Measurements from ENCODE around the gene CBLB.
A peak's percentile ranks its signal among the peaks of the same experiment; 100 is the strongest.
"Not testable (repeated sequence)": the region's sequence is repeated elsewhere in the genome, so short reads cannot be mapped to it uniquely, and the experiment has no call there.

The CBLB gene

DNA sequence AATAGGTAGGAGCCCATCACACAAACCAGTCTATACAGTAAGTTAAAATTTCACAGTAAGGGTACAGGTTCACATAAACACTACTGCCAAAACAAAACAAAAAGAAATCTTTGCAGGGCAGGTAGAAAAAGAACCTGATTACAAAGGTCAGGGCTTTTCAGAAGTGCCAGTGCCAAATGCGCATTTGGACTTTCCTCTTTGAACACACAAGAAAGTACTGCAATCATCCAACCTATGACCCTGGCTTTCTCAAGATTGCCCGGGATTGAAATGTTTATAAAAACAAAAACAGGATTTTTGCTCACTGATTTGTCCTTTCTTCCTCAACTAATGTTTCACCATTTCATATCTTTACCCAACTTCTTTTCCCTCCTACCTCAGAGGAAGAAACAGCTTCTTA is 47.4 kb downstream of the CBLB start:
- peaks cover 26% of the 10 kb centered on the region for H3K4me1 ChIP-seq (ENCODE audit: control insufficient read depth, insufficient read depth, low read length)
- no peak overlapping the region for H3K4me3 ChIP-seq (ENCODE audit: low read depth, low read length)
- H3K9me3 ChIP-seq (ENCODE audit: control insufficient read depth, insufficient read depth, low read length) = no peaks in the 10 kb centered on the region
- H3K27ac ChIP-seq (ENCODE audit: low read depth, low read length) = no peak overlapping the region
- no peaks in the 10 kb centered on the region for H3K27me3 ChIP-seq (ENCODE audit: control insufficient read depth, insufficient read depth, low read length)
- no peak overlapping the region for H3K9ac ChIP-seq (ENCODE audit: low read depth, low read length)
- peaks cover 4% of the 10 kb centered on the region; the same call in 1 of the 2 replicates for H3K36me3 ChIP-seq (ENCODE audit: control insufficient read depth, insufficient read depth, low read length)

DNA sequence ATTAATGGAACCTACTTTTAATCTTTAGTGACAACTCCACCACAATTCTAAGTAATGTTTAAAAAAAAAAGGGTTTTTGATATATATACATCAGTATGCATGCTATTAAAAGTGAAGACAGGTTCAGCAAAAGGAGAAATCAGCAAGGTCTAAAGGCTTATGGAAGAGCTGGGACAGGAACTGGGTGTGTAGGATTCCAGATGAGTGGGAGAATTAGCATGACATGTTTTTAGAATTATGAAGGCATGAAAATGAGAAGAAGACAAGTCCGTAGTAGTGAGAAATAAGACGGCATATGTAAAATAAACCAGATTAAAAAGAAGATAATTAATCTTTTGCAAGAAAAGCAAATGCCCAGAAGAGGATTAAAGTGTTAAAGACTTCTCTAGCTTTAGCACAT is 52.0 kb downstream of the CBLB start:
- Histone ChIP-seq H3K9ac (ENCODE audit: low read depth, low read length) (no peak overlapping the region), H3K27me3 (ENCODE audit: control insufficient read depth, insufficient read depth, low read length) (no peaks in the 10 kb centered on the region), H3K4me3 (ENCODE audit: low read depth, low read length) (no peak overlapping the region), H3K36me3 (ENCODE audit: control insufficient read depth, insufficient read depth, low read length) (no peaks in the 10 kb centered on the region), H3K4me1 (ENCODE audit: control insufficient read depth, insufficient read depth, low read length) (peaks cover 36% of the 10 kb centered on the region), H3K9me3 (ENCODE audit: control insufficient read depth, insufficient read depth, low read length) (no peaks in the 10 kb centered on the region), H3K27ac (ENCODE audit: low read depth, low read length) (no peak overlapping the region)

DNA sequence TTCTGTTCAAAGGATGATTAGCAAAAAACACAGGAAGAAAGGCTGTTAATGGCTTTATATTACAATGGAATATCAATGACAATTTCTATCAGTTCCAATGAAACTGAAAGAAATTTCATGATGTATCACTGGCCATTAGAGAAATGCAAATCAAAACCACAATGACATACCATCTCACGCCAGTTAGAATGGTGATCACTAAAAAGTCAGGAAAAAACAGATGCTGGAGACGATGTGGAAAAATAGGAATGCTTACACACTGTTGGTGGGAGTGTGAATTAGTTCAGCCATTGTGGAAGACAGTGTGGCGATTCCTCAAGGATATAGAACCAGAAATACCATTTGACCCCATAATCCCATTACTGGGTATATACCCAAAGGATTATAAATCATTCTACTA is 53.5 kb downstream of the CBLB start:
- not testable (repeated sequence) for H3K9ac ChIP-seq (ENCODE audit: low read depth, low read length); H3K36me3 ChIP-seq (ENCODE audit: control insufficient read depth, insufficient read depth, low read length); H3K9me3 ChIP-seq (ENCODE audit: control insufficient read depth, insufficient read depth, low read length); H3K27me3 ChIP-seq (ENCODE audit: control insufficient read depth, insufficient read depth, low read length); H3K27ac ChIP-seq (ENCODE audit: low read depth, low read length); H3K4me3 ChIP-seq (ENCODE audit: low read depth, low read length)
- peaks cover 38% of the 10 kb centered on the region for H3K4me1 ChIP-seq (ENCODE audit: control insufficient read depth, insufficient read depth, low read length)

DNA sequence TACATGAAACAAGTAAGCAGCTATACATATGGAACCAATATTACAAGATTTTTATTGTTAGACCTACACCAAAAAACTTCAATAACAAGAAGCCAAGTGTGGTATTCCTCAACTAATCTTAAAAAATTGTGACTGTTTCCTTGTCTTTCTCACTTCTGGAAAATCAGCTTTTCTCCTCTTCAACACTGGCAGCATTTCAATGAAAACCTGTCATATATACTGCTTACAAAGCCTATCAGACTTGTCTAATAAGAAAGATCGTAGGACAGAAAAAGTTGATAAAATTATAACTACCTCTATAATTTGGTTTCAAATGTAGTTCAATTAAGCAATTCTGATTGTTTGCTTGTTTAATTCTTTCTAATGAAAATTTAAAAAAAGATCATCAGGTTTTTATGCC is 55.1 kb downstream of the CBLB start:
- no peaks in the 10 kb centered on the region for H3K36me3 ChIP-seq (ENCODE audit: control insufficient read depth, insufficient read depth, low read length)
- no peak overlapping the region for H3K9ac ChIP-seq (ENCODE audit: low read depth, low read length)
- no peak overlapping the region for H3K27ac ChIP-seq (ENCODE audit: low read depth, low read length)
- no peaks in the 10 kb centered on the region for H3K27me3 ChIP-seq (ENCODE audit: control insufficient read depth, insufficient read depth, low read length)
- no peak overlapping the region for H3K4me3 ChIP-seq (ENCODE audit: low read depth, low read length)
- H3K4me1 ChIP-seq (ENCODE audit: control insufficient read depth, insufficient read depth, low read length) = peaks cover 45% of the 10 kb centered on the region
- no peaks in the 10 kb centered on the region for H3K9me3 ChIP-seq (ENCODE audit: control insufficient read depth, insufficient read depth, low read length)

DNA sequence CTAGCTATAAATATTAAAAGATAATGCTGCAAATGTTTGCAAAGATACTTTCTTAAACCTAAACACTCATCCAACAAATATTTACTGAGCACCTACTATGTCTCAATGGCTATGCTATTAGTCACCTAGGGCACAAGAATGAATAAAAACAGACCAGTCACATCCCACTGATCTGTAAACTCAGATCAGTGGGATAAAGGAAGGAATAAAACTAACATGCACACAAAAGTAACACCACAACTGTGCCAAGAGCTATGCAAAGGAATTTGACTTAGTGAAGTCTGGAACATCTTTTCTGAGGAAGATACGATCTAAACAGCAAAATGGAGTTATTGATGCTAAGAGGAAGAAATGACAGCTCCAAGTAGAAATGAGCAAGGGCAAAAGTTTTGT is 56.6 kb downstream of the CBLB start:
- no peaks in the 10 kb centered on the region for H3K27me3 ChIP-seq (ENCODE audit: control insufficient read depth, insufficient read depth, low read length)
- peak overlapping the region; percentile 50 for H3K27ac ChIP-seq (ENCODE audit: low read depth, low read length)
- no peaks in the 10 kb centered on the region for H3K9me3 ChIP-seq (ENCODE audit: control insufficient read depth, insufficient read depth, low read length)
- peaks cover 40% of the 10 kb centered on the region for H3K4me1 ChIP-seq (ENCODE audit: control insufficient read depth, insufficient read depth, low read length)
- H3K9ac ChIP-seq (ENCODE audit: low read depth, low read length) = no peak overlapping the region
- no peaks in the 10 kb centered on the region for H3K36me3 ChIP-seq (ENCODE audit: control insufficient read depth, insufficient read depth, low read length)
- H3K4me3 ChIP-seq (ENCODE audit: low read depth, low read length) = no peak overlapping the region

DNA sequence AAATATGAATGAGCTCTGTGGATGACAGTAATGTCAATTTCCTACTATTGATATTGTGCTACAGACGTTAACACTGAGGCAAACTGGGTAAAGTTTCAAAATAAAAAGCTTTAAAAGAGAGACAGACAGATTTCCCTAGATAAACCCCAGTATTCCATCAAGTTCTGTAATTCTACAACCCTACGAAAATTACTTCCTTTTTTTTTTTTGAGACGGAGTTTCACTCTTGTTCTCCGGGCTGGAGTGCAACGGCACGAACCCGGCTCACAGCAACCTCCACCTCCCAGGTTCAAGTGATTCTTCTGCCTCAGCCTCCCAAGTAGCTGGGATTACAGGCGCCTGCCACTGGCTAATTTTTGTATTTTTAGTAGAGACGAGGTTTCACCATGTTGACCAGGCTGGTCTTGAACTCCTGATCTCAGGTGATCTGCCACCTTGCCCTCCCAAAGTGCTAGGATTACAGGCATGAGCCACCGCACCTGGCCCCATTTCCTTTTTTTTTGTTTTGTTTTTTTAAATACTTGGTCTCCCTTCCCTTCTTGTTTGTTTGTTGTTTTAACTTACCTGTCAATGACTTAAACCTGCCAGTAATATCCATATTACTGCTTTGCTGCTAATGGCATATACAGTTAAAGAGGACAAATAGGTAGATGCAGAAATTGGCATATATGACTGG is 57.2 kb downstream of the CBLB start:
- Histone ChIP-seq H3K27me3 (ENCODE audit: control insufficient read depth, insufficient read depth, low read length) (no peaks in the 10 kb centered on the region), H3K9me3 (ENCODE audit: control insufficient read depth, insufficient read depth, low read length) (no peaks in the 10 kb centered on the region), H3K27ac (ENCODE audit: low read depth, low read length) (no peak overlapping the region), H3K9ac (ENCODE audit: low read depth, low read length) (no peak overlapping the region), H3K36me3 (ENCODE audit: control insufficient read depth, insufficient read depth, low read length) (no peaks in the 10 kb centered on the region), H3K4me3 (ENCODE audit: low read depth, low read length) (no peak overlapping the region), H3K4me1 (ENCODE audit: control insufficient read depth, insufficient read depth, low read length) (peaks cover 36% of the 10 kb centered on the region)

DNA sequence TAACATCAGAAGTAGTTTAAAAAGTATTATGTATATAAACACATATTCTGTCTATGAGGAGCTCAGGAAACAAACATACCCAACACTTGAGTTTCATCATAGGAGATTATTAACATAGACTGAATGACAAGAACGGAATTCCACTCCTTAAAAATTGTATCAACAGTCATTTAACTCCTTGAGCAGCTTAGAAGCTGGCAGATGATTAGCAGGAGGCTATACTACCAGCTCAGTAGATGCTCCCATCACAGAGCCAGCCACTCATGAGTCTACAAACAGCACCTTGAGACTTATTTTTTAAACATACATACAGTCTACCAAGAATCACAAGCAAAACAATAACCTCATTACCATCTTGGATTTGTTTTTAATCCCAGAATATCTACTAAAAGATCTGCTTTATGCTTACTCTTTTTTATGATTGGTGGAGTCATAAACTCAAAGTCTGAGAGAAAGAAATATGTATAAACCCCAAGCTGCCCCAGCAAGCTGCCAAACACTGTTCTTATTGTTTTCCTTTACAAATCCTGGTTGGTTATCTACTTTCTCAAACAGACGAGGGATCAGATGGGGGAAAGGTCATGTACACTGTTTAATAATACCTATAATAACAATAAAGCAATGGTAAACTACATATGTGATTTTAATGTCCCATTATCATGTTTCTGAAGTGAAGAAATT is 59.5 kb downstream of the CBLB start:
- no peaks in the 10 kb centered on the region for H3K27me3 ChIP-seq (ENCODE audit: control insufficient read depth, insufficient read depth, low read length)
- no peak overlapping the region for H3K4me3 ChIP-seq (ENCODE audit: low read depth, low read length)
- H3K27ac ChIP-seq (ENCODE audit: low read depth, low read length) = no peak overlapping the region
- no peaks in the 10 kb centered on the region for H3K9me3 ChIP-seq (ENCODE audit: control insufficient read depth, insufficient read depth, low read length)
- no peak overlapping the region for H3K9ac ChIP-seq (ENCODE audit: low read depth, low read length)
- H3K36me3 ChIP-seq (ENCODE audit: control insufficient read depth, insufficient read depth, low read length) = no peaks in the 10 kb centered on the region
- H3K4me1 ChIP-seq (ENCODE audit: control insufficient read depth, insufficient read depth, low read length) = peaks cover 27% of the 10 kb centered on the region

DNA sequence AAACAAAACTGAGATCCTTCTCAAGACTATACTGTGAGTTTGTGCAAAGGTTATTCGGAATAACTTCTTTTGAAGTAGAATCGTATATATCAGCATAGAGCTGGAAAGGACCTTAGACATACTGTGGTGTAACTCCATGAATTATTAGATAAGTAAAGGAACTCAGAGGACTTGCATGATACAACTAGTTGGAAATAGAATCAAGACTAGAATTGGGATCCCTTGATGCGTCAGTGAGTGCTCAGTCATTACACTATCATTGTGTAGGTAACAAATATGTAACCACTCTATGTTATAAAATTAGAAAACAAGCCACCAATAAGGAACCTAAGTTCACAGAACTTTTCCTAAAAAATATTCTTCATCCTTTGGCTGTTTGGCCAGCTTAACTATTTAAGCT is 61.1 kb downstream of the CBLB start:
- Histone ChIP-seq H3K27ac (ENCODE audit: low read depth, low read length) (no peak overlapping the region), H3K4me1 (ENCODE audit: control insufficient read depth, insufficient read depth, low read length) (peaks cover 26% of the 10 kb centered on the region), H3K4me3 (ENCODE audit: low read depth, low read length) (no peak overlapping the region), H3K27me3 (ENCODE audit: control insufficient read depth, insufficient read depth, low read length) (no peaks in the 10 kb centered on the region), H3K9me3 (ENCODE audit: control insufficient read depth, insufficient read depth, low read length) (no peaks in the 10 kb centered on the region), H3K9ac (ENCODE audit: low read depth, low read length) (no peak overlapping the region), H3K36me3 (ENCODE audit: control insufficient read depth, insufficient read depth, low read length) (no peaks in the 10 kb centered on the region)

DNA sequence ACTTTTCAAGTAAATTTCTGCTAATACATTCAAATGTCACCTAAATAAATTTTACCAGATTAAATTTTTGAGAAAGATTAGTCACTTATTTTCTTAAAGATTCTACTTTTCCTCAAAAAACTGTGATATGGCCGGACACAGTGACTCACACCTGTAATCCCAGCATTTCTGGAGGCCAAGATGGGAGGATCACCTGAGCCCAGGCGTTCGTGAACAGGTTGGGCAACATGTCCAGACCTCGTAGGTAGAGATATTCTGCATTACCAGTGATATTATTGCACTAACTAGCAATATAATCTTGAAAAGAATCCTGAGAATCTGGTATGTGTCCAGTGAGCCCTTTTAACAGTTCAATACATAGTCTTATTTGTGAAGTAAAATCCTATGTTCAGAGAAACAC is 61.7 kb downstream of the CBLB start:
- Histone ChIP-seq H3K36me3 (ENCODE audit: control insufficient read depth, insufficient read depth, low read length) (no peaks in the 10 kb centered on the region), H3K4me3 (ENCODE audit: low read depth, low read length) (no peak overlapping the region), H3K27ac (ENCODE audit: low read depth, low read length) (no peak overlapping the region), H3K9ac (ENCODE audit: low read depth, low read length) (no peak overlapping the region), H3K4me1 (ENCODE audit: control insufficient read depth, insufficient read depth, low read length) (peaks cover 23% of the 10 kb centered on the region), H3K9me3 (ENCODE audit: control insufficient read depth, insufficient read depth, low read length) (no peaks in the 10 kb centered on the region), H3K27me3 (ENCODE audit: control insufficient read depth, insufficient read depth, low read length) (no peaks in the 10 kb centered on the region)

DNA sequence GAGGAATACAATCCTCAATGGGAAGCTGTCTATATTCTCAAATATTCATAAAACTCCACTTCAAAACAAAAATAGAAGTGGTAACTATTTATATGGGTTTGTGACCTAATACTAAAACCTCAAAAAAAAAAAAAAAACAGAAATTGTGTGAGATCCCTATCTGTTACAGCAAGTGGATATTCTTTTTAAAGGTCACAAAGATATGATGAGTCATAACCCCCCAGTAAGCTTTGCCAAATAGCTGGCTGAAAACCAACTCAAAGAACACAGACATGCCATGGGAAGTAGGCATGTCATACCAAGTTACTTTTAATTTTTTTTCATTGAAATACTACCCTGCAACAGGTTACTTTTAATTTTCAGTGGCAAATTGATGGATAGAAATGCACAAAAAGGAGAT is 62.5 kb downstream of the CBLB start:
- H3K27ac ChIP-seq (ENCODE audit: low read depth, low read length) = no peak overlapping the region

DNA sequence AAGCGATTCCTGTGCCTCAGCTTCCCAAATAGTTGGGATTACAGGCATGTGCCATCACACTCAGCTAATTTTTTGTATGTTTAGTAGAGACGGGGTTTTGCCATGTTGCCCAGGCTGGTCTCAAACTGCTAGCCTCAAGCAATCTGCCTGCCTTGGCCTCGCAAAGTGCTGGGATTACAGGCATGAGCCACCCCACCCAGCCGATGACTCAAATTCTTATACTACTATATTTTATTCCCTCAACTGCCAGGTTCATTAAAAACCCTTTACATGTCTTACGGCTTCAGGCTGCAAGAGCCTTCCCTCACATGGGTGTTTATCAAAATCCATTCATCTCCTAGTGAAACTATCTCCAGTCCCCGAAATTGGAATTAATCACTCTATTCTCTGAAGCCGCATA is 63.4 kb downstream of the CBLB start:
- no peak overlapping the region for H3K27ac ChIP-seq (ENCODE audit: low read depth, low read length)
- no peaks in the 10 kb centered on the region for H3K27me3 ChIP-seq (ENCODE audit: control insufficient read depth, insufficient read depth, low read length)
- no peak overlapping the region for H3K9ac ChIP-seq (ENCODE audit: low read depth, low read length)
- H3K36me3 ChIP-seq (ENCODE audit: control insufficient read depth, insufficient read depth, low read length) = no peaks in the 10 kb centered on the region
- H3K4me1 ChIP-seq (ENCODE audit: control insufficient read depth, insufficient read depth, low read length) = peaks cover 30% of the 10 kb centered on the region
- no peaks in the 10 kb centered on the region for H3K9me3 ChIP-seq (ENCODE audit: control insufficient read depth, insufficient read depth, low read length)
- no peak overlapping the region for H3K4me3 ChIP-seq (ENCODE audit: low read depth, low read length)

More for the DNA sequence above, 62.5 kb downstream of the CBLB start:
- no peaks in the 10 kb centered on the region for H3K9me3 ChIP-seq (ENCODE audit: control insufficient read depth, insufficient read depth, low read length)
- H3K27me3 ChIP-seq (ENCODE audit: control insufficient read depth, insufficient read depth, low read length) = no peaks in the 10 kb centered on the region
- H3K4me1 ChIP-seq (ENCODE audit: control insufficient read depth, insufficient read depth, low read length) = peaks cover 27% of the 10 kb centered on the region
- H3K36me3 ChIP-seq (ENCODE audit: control insufficient read depth, insufficient read depth, low read length) = no peaks in the 10 kb centered on the region
- H3K4me3 ChIP-seq (ENCODE audit: low read depth, low read length) = no peak overlapping the region
- no peak overlapping the region for H3K9ac ChIP-seq (ENCODE audit: low read depth, low read length)

Data from HUES48 (cell line).